ENCODE results near the gene NCBP1.

NCBP1 gene

DNA sequence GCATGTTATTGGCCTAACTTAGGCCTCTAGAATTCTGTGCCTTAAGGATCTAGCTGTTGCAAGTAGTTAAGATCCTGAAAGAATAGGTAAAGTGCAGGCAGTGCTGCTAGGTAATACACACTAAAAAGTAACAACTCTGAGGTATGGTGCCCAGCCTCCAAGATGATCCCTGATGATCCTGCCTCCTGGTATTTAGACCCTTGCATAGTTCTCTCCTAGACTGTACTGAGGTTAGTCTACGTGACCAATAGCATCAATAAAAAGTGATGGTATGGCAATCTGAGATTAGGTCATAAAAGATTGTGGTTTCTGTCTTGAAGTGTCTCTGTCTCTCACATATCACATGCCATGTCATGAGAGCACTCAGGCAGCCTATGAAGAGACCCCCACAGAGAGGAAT is 9.7 kb upstream of the NCBP1 start:
- no peak for DNase-seq (ENCODE audit: low read depth in 2 of 2)

DNA sequence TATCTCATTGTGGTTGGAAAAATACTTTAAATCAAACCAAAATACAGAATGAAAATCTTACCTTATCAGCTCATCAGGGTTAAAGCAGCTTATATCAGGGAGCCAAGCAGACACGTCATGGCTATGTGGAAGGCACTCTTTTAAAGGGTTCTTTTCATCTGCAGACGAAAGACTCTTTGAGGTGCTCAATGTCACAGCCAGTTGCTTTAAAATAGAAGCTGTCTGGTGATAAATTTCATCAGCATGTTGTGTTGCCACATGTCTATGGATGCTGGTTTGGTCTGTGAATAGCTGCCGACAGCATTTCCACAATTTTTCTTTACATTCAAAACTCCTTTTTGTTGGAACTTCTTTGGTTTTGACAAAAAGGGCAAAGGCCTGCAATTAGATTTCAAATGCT is 8.0 kb upstream of the NCBP1 start:
- no peak for DNase-seq (ENCODE audit: low read depth in 2 of 2)

DNA sequence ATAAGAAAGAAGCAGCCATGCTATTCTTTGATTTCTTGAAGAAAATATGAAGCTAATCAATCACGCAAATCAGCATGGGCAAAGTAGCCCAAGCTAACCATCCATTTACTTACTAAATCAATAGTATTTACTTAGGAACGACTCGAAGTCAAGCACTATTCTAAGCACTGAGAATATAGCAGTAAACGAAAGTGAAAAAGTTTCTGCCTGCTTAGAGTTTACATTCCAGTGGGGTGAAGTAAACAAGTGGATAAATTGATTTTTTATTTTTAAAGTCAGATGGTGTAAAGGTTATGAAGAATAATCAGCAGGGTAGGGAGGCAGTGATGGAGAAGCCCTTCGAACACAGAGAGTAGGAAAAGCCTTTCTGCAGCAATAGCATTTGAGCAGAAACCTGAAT is 6.0 kb upstream of the NCBP1 start:
- DNase-seq (ENCODE audit: low read depth in 2 of 2): no peak

DNA sequence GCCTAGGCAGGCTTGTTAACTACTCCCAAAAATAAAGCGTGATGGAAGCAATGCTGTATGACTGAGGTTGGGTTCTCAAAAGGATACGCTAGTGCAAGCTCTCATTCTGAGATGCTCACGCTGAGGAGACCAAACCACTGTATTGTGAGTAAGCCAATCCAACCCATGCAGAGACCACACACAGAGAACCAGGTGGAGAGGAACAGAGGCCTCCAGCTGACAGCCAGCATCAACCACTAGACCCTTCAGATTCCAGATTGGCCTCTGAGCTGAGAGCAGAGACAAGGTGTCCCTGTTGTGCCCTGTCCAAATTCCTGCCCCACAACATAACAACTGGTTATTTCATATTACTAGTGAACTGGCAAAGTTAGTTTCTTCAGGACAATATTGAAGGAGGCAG is 5.0 kb upstream of the NCBP1 start:
- DNase-seq (ENCODE audit: low read depth in 2 of 2): no peak

DNA sequence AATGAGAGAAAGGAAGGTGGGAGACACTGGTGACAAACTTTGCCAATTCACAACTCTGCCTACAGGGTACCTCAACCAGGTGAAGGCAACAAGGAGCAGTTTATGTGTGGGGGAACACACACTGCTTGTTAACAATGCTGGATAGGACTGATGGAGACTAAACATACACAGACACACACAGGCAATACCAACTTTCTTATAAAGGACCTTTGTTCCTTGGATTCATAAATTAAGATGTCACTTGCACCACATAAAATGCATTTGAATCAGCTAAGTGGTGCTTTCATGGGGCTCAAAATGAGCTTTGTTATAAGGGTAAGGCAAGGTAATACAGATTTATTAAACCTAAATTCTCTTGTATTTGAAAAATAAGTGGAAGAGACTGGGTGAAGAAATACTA is 4.5 kb upstream of the NCBP1 start:
- no peak for DNase-seq (ENCODE audit: low read depth in 2 of 2)

DNA sequence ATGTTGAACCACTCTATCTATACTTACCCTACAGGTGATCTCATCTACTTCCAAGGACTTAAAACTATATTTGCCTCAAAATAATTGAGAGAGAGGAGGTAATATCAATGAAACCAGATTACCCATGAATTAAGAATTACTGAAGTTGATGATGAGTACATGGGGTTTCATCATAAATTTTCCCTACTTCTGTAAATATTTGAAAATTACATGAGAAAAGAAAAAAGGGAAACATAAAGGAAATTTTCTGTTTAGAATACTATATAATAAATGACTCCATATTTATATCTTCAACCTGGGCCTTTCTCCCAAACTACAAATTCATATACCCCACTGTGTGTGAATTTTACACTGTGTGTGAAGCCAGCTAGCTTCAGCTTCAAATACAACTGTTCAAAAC is 3.0 kb upstream of the NCBP1 start:
- DNase-seq (ENCODE audit: low read depth in 2 of 2): no peak

DNA sequence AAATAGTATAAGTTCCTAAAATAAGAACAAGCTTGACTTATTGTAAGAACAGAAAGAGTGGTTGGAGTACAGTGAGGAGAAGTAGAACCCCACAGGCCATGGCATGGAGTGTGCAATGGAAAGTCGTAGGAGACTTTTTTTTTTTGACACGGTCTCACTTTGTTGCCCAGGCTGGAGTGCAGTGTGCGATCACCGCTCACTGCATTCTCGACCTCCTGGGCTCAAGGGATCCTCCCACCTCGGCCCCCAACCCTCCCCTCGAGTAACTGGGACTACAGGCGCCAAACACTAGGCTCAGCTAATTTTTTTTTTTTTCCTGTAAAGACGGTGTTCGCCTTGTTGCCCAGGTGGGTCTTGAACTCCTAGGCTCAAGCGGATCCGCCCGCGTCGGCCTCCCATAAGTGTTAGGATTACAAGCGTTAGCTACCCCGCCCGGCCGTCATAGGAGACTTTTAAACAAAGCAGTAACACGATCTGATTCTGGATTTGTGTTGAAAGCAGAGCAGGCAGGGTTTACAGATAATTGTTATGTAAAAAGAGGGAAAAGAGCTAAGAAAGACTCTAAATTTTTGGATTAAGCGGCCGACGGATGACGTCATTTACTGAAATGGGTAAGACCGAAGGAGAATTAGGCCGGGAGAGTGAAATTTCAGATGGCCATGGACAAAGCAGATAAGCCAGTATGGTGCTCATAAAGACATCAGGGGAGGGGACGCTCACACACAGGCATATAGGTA is 1.2 kb upstream of the NCBP1 start:
- peak; percentile 57 to 59 for DNase-seq (ENCODE audit: low read depth in 2 of 2)

DNA sequence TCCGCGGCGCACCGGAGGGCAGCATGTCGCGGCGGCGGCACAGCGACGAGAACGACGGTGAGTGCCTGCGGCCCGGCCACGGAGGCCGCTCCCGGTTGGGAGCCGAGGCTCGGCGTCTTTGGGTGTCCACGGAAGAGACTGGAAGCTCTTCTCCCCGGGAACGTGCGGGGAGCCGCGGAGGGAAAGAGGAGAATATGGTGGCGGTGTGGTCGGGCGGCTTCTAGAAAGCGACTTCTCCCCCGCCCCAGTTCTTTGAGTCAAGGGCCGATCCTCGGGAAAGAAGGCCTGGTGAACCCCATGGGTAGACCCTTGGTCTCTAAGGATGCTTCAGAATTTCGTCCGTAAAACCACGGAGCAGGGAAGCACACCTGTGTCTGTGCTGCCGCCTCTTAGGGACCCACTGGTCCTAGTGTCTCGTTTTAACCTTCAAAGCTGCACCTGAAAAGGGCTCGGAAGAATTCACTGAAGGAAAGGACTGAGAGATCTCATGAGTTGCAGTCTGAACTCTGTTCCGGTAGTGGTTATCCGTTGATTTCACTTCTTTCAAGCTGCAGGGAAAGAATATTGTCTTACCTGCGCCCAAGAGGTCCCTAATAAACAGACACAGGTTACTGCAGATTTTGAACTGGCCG is 354 bp downstream of the NCBP1 start:
- DNase-seq (ENCODE audit: low read depth in 2 of 2): no peak

DNA sequence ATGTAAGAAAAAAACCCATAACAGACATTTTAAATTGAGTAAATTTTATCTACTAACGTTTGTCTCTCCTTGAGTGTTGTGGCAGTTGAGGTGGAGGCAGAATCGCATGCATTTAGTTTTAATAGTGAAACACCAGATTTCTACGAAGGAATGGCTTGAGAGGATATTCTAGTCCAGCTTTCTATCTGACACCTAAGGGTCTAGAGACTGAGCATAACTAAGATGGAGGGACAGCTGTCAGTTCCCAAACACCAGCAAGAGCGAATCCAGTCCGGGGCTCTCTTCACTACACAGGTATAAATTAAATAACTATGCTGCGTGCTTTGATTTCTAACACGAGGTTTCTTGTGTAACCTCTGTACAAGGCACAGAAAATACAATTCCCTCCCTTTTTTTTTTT is 1.4 kb downstream of the NCBP1 start:
- DNase-seq (ENCODE audit: low read depth in 2 of 2): no peak

DNA sequence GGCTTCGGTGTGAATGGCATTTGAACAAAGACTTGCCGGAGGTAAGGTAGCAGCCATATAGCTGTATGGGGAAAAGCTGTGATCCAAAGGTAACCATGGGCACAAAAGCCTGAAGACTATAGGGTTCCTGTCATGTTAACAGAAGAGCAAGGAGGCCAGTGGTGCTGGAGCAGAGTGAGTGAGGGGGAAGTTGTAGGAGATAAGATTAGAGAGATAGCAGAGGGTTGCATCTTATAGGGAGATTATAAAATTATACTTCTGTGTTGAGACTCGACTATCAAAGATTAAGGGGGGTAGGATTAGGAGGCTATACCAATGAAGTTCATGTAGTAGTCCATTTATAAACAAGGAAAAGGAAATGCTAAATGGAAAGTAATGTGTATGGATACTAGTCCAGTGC is 3.3 kb downstream of the NCBP1 start:
- DNase-seq (ENCODE audit: low read depth in 2 of 2): no peak

DNA sequence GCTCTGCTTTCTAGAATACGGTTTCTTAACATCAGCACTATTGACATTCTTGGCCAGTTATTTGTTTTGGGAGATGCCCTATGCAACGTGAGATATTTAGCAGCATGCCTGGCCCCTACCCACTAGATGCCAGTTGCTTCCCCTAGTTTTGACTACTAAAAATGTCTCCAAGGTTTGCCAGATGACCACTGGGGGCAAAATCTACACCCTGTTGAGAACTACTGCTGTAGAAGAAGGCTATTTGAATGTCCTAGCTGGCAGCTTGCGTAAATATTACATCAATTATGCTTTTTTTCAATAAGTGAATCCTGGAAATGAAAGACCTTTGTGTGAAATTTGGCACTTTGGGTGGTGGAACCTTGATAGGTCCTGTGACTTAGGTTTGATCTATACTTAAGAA is 5.0 kb downstream of the NCBP1 start:
- DNase-seq (ENCODE audit: low read depth in 2 of 2): no peak

DNA sequence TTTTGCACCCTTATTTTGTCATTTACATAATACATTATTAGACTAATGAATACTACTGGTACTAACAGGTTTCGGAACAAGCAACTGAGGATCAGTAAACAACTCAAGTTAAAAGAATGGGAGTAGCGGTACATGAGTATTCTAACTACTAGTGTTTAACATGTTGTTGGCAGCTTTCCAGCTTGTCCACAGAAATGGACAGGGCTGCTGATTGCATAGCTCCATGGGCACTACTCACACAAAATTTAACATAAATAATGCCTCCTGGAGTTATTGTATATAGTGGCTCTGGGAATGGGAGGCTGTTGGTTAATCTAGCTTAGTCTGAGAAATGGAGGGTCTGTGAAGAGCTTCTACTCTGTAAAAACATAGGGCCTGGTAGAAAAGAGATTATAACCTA is 6.7 kb downstream of the NCBP1 start:
- no peak for DNase-seq (ENCODE audit: low read depth in 2 of 2)

DNA sequence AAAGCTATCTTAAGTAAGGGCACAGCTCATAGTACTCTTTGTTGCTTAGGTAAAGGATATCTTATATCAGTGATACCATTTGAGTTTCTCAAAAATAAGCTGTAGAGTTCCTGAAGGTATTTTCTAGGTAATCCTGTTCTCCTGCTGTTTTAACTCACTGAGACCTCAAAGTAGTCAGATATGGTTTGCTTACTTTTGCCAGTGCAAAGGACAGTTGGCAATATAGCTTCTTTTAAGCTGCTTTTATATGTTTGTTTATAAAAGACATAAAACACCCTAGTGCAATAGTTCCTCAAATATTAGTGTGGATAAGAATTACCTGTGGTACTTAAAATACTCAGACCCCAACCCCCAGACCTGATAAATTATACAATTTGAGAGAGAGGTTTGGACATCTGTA is 12.1 kb downstream of the NCBP1 start:
- DNase-seq (ENCODE audit: low read depth in 2 of 2): no peak

DNA sequence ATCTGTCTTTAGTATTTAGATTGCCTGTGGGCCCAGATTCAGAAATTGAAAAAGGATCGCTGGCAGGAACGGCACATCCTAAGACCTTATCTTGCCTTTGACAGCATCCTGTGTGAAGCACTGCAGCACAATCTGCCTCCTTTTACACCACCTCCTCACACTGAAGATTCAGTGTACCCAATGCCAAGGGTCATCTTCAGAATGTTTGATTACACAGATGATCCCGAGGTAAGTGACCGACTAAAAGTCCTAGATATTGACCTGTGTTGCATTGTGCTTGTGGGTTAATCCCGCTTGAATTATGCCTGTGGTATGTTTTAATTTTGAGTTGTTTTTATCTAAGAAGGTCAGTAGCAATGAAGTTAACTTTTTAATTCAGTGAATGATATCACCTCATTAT is 14.4 kb downstream of the NCBP1 start:
- no peak for DNase-seq (ENCODE audit: low read depth in 2 of 2)

DNA sequence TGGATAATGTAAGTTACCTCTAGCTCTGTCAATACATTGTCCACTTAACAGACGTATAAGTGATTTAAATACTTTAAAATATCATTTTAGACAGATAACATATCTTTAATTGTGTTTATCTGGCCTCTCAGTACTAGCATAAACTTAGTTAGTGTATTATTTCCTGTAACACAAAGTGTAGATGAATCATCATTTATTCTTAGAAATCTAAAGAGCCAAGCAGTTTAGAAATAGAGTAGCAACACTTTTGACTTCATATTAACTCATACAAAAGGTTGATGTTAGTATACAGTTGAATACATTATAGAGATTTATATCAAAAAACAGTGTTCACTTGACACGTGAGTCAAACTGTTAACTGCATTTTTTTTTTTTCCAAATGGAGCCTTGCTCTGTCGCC is 18.0 kb downstream of the NCBP1 start:
- DNase-seq (ENCODE audit: low read depth in 2 of 2): no peak

DNA sequence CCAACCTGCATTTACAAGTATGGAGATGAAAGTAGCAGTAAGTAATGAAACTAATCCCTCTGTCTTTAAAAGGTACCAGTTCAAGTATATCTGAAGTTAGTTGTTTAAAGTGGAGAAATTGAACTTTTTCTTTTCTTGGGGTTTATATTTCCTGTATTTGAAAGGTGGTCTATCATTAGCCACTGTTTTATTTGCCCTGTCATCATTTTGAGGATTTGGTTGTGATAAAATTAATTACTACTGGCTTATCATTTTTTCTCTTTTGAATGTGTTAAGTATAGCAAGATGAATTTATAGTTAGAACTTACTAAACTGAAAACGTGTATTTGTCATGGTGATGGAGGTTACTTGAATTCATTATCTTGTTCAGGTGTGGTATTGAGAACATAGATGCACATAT is 25.1 kb downstream of the NCBP1 start:
- DNase-seq (ENCODE audit: low read depth in 2 of 2): no peak

DNA sequence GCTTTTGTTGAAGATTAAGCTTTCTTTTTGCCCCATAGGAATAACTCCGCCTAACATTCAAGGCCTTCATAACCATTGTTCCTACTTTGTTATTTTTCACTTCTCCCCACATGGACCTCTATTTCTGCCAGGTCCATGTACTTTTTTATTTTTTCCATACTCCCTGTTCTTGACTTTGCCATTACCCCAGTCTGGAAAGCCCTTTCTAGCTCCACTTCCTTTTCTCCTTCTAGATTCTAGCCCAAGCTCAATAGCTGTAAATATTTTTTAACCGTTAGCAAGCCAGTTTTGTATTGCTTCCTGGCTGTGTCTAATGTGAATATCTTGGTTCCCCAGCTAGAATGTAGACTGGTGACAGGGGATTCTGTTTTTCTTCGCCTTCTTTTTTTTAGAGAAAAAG is 26.1 kb downstream of the NCBP1 start:
- no peak for DNase-seq (ENCODE audit: low read depth in 2 of 2)

DNA sequence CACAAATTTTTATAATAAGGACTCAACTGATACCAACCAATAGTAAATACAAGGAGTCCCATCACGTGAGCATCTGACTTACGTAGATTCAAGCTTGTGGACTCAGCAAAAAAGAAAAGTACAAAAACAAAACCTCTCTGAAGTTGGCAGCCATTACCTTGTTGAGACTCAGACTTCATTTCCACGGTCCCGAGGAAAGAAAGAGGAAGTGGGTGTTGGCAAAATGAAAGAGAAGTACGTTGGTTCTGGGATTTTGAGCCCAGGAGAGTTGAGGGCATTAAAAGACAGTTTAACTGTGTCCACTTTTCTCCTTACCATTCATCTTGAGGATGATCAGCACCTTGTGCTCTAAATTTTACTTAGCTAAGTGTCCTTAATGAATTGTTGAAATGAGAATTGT is 26.7 kb downstream of the NCBP1 start:
- DNase-seq (ENCODE audit: low read depth in 2 of 2): no peak

DNA sequence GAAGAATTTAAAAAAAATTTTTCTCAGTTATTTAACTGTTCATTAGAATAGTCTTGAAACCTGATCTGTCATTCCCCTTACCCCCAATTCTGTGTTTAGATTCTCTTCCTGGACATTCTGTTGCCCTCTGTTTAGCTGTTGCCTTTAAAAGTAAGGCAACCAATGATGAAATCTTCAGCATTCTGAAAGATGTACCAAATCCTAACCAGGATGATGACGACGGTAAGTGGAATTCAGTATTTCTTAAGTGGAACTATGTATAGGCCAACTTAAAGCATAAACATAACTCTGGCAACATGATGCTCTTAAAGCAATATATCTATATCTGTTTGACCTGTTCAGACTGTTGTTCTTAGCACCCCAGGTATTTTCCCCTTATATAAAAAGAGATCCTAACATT is 27.2 kb downstream of the NCBP1 start:
- no peak for DNase-seq (ENCODE audit: low read depth in 2 of 2)

DNA sequence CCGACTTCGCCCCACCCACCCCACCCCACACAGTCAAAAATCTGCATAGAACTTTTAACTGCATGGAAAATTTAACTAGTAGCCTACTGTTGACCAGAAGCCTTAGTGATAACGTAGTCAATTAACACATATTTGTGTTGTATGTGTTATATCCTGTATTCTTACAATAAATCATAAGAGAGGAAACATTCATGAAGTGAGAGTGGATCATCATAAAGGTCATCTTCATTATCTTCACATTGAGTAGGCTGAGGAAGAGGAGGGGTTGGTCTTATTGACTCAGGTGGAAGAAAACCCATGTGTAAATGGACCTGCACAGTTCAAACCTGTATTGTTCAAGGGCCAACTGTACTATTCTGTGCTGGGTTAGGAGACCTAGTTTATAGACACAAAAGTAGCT is 32.1 kb downstream of the NCBP1 start:
- no peak for DNase-seq (ENCODE audit: low read depth in 2 of 2)

DNA sequence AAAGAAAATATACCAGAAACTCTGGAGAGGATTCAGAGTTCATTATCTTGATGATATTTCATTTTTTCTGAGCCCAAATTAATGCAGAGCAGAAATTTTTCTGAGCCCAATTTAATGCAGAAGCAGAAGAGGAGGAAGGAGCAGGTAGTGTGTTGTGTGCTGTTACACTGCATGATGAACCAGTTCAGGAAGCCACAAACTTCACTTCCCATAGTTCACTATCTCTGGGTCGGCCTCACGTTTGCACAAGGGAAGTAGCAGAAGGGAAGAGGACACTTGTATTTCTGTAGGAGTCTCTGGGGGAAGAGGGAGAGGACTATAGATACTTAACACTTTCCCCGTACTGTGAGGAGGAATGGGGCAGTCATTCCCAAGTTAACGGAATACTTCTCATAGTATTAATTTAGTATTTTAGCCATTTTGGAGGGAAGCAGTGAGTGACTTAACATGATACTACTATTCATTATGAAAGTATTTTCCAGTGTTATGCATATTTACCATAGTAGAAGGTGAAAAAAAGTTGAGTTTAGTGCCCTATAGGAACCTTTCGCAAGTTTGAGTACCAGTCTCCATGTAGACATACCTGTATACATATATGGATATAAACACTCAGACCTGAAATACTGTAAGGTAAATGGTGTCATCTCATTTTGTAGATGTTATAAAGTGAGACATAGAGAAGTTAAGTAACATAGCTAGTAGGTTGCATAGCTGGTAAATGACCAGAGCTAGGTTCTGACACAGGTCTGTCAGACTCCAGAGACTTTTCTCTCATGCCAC is 33.5 kb downstream of the NCBP1 start:
- no peak for DNase-seq (ENCODE audit: low read depth in 2 of 2)

DNA sequence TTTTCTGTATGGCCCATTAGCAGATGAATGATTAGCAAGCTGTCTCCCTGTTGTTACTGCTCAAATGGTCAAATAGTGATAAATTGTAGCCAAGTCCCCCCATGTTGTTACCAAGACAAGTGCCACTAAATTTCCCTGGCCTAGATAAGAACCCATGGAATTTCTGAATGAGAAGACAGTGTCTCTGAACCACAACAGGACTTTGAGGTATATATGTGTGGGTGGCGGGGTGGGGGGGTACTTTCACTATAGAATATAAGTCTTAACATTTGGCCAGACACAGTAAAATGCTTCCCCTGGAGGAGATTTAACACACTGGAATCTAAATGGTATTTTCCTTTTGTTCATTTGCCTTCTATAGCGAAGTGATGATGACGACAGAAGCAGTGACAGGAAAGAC is 34.9 kb downstream of the NCBP1 start:
- no peak for DNase-seq (ENCODE audit: low read depth in 2 of 2)

DNA sequence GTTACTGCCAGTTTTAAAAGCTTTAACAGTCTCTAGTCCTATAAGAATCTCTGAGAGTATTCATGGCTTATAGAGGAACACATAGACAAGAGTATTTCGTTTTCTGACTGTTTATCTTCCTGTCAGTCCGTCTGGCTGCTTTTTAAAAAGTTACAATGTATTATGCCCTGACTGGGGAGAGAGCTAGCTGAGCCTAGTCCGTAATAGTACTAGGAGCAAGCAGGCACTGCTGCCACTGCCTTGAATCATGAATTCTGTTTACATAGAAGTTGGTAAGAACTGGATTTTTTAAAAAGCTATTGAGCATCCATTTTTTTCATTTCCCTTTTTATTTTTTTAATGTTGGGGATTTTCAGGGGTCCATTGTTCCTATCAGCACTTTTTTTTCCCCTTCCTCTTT is 37.0 kb downstream of the NCBP1 start:
- DNase-seq (ENCODE audit: low read depth in 2 of 2): no peak

All from fibroblast of skin of left quadriceps (primary cell).